HG02884 (cell line): ENCODE data around the gene TMEM234.

ENCODE experiments used
- ATAC-seq: cut with Tn5 transposase; IDR thresholded peaks from one replicate; pipeline ENCODE4 v1.9.1; 2021; ENCODE audit warnings: mild to moderate bottlenecking, moderate library complexity; ENCODE audit not compliant: unreplicated experiment

Gene TMEM234

DNA sequence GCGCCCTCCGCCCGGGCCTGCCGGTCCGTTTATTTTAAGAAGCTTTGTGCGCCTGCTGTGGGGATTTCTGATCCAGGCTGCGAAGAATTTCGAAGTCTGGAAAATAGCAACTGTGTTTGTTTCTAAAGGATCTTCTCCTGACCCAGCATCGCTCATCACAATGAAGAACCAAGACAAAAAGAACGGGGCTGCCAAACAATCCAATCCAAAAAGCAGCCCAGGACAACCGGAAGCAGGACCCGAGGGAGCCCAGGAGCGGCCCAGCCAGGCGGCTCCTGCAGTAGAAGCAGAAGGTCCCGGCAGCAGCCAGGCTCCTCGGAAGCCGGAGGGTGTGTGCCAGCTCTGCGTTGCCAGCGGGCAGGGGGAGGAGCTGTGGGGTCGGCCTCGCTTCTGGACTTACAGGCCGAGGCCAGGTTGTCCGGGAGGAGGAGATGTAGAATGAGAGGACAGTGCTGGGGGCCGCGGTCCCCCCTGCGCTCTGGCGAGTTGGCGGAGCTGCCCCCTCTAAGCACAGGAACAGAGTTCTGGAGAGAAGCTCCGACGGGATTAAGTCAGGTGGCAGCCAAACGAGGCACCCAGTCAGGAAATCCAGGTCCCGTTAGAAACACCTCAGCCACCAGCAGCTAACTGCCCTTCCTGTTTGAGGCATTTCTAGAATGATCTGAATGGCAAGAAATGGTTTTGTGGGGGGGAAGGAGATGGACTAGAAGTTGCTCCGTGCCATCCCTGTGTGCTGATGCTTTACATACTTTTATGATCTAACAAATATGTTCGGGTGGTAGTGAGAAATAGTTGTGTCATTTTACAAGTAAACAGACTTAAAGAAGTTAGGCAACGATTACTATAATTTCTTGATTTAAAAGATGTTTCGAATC is 41.7 kb downstream of the TMEM234 start:
- ATAC-seq = no peak

DNA sequence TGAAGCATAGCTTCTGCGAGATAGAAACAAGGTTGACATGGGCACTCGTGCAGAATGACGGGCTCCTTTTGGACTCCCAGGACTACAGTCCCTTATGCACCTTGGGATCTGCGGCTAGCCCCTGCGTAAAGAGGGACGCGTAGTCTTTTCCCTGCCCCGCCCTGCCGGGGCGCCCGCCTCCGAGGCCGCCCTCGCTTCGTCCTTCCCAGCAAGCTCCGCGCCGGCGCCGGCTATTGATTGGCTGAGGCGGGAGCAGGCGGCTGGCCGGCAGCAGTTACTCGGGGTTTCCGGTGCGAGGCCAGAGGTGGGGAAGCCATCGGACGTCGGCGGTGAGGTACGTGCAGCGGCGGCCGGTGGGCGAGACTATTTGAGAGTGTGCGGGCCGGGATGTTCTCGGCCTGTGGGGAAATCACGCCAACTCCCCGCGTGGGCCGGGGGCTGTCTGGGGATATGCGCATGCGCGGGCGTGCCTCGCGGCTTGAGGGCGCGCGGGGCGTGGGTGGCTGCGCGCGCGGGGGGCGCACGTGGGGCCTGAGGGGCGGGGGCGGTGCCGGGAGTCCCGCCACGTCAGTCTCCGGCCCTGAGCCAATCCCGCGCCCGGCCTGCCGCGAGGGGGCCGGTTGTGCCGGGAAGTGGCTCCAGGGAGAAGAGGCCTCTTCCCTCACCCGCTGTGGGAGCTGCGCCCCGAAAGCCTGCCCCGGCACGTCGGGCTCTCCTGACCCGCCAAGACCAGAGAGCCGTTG is 42.5 kb downstream of the TMEM234 start, which contains the start of gene TXLNA:
TXLNA (plus strand) TSS at position 233 of the 743 bp plus-strand sequence. CDS start 671 bp downstream, outside the sequence.
- peak; percentile 88 for ATAC-seq

DNA sequence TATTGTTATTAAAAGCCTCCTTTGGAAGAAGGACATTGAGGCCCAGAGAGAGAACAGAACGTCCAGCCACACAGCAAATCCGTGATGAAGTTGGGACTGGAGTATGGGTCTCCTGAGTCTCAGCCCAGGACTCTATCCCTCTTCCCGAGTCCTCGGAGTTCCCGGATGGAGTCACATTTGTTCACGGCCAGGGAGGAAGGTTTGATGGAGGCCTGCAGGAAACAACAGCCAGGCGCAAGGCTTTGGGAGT is 43.0 kb downstream of the TMEM234 start:
- no peak for ATAC-seq

DNA sequence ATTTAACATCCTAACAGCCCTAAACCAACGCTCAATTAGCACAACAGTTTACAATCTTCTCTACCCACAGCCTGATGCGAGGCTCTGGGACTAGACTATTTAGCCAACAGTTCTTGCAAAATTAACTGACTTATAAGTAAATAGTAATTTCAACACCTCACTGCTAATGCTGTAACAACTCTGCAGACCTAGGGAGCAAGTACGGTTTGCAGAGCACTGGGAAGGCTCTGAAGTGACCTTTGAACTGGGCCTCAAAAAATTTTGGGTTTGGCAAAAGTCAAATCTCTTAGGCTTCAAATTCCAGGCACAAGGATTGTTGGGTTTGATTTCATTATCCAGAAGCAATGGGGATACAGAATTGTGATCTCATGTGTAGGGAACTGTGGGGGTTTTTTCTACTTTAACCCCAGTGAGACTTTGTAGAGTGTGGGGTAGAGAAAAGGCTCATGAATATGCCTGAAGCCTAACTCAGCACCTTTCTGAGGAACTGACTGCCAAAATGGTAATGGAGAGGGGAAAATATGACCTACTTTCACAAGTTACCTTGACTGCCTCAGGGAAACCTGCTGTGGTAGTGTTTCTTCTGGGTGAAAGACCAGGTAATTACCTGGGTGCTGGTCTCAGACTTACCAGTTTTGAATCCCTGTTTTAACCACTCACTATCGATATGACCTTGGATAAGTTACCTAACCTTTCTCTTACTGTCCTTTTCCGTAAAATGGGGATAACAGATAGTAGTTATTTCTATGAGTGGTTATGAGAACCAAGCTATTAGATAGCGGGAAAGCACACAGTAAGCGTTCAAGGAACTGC is 43.6 kb downstream of the TMEM234 start:
- ATAC-seq = no peak

DNA sequence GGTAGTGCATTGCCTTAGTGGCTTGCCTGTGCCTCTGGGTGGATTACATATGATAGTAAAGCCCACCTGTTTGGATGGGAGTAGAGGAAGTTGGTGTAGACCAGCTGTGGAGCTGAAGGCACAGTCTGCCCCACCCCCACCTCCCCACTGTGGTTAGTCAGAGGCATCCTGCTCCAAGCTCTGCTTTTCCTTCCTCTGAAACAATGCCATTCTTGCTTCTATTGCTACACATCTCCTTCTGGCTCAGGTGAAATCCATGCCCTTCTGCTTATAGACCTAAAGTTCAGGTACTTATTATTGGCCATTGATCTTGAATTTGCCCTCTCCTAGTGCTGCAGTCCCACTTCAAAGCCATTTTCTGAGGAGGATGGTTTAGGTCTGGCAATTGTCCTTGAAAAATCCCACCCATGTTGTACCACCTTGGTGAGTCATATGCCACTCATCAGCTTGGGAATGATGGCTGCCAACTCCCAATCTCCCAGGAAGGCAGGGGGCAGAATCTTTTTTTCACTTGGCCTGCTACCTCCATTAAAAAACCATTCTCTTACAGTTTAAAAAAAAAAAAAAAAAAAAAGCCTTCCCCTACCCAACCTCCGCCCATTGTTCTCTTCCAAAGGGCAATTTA is 49.4 kb downstream of the TMEM234 start:
- ATAC-seq = no peak

DNA sequence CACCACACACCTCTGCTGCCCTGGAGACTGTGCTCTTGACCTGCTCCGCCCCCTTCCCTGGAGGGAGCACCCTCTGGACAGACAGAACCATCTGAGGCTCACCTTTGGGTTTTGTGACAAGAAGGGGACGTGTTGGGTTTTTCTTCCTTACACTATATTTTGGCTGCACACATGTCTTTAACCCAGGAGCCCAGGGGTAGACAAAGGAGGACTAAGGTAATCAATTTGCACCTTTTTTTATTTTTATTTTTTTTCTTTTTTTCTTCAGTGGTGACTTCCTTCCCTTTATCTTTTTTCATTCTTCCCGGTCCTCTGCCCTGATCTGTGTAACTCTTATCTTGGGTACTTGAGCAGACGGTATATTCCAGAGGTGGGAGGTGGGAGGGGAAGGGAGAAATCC is 51.2 kb downstream of the TMEM234 start:
- no peak for ATAC-seq
